Measurements from ENCODE around the gene HDGFL2. TPM values are rescaled to one million over a fixed set of nuclear protein-coding genes. Genes with fewer than 3 reads are reported as not detected.

Gene HDGFL2
- total RNA-seq, 1 donor from 2014 or later, result 33.9 TPM

Small RNA genes lying within 50 kb of the gene (small RNA-seq; reads per million reads assigned to genes)
- gene MIR4746, result not detected

Other genes with a start within 250 kb of the HDGFL2 start
- gene EBI3, start 242.8 kb upstream of the HDGFL2 start, total RNA-seq, result not detected
- 14.6 TPM for gene YJU2, start 225.2 kb upstream of the HDGFL2 start, total RNA-seq
- gene SHD, start 193.0 kb upstream of the HDGFL2 start, total RNA-seq, result 24.5 TPM
- 0.52 TPM for gene TMIGD2, start 169.9 kb upstream of the HDGFL2 start, total RNA-seq
- not detected for gene FSD1, start 167.7 kb upstream of the HDGFL2 start, total RNA-seq
- gene STAP2, start 133.5 kb upstream of the HDGFL2 start, total RNA-seq, result 5.2 TPM
- 5.7 TPM for gene MPND, start 128.7 kb upstream of the HDGFL2 start, total RNA-seq
- gene SH3GL1, start 71.8 kb upstream of the HDGFL2 start, total RNA-seq, result 16.2 TPM
- 6.3 TPM for gene CHAF1A, start 69.7 kb upstream of the HDGFL2 start, total RNA-seq
- gene UBXN6, start 14.5 kb upstream of the HDGFL2 start, total RNA-seq, result 89.8 TPM
- 15.7 TPM for gene PLIN4, start 46.2 kb downstream of the HDGFL2 start, total RNA-seq
- gene PLIN5, start 62.9 kb downstream of the HDGFL2 start, total RNA-seq, result 2.1 TPM
- 0.52 TPM for gene LRG1, start 67.7 kb downstream of the HDGFL2 start, total RNA-seq
- gene SEMA6B, start 87.4 kb downstream of the HDGFL2 start, total RNA-seq, result 11.5 TPM
- gene TNFAIP8L1, start 167.2 kb downstream of the HDGFL2 start, total RNA-seq, result 5.7 TPM
- gene MYDGF, start 198.0 kb downstream of the HDGFL2 start, total RNA-seq, result 44.4 TPM

All from skeletal muscle tissue (tissue), 2 donors.